Transverse colon (tissue), 3 donors: ENCODE measurements around the gene STAT5A.
"Not testable (repeated sequence)": the region's sequence is repeated elsewhere in the genome, so short reads cannot be mapped to it uniquely, and the experiment has no call there.

Experiments used
- POLR2A ChIP-seq: fragments of 450-650 bp; IDR thresholded peaks from one replicate; pipeline ENCODE4 v1.6.1; 2016; ENCODE audit warnings: antibody characterized with exemption, mild to moderate bottlenecking, moderate library complexity
- POLR2AphosphoS5 ChIP-seq, 3 donors: sonication (generic); formaldehyde crosslinking; IDR thresholded peaks; one replicate each; pipeline ENCODE4 v1.6.1; 2016; ENCODE audit warnings: antibody characterized with exemption in 3 of 3

- not testable (repeated sequence) for TF ChIP-seq POLR2A; POLR2AphosphoS5 (IDR thresholded peaks at IDR 0.05)
Observed at GRCh38 chr17:42239576-42239975, 48.7 kb upstream of the STAT5A start.
